Measurements from ENCODE around the gene EFR3B. TPM values are rescaled to one million over a fixed set of nuclear protein-coding genes. Genes with fewer than 3 reads are reported as not detected.
"Not testable (repeated sequence)": the region's sequence is repeated elsewhere in the genome, so short reads cannot be mapped to it uniquely, and the experiment has no call there.

EFR3B gene
- total and polyA plus RNA-seq, 9 donors: 0.36 to 4.5 (median 1.4) TPM

- Histone ChIP-seq H3K27me3 (no peaks in the 10 kb centered on the region), H3K4me3 (no peak overlapping the region), H3K27ac (no peak overlapping the region), H3K9me3 (no peaks in the 10 kb centered on the region), H3K4me1 (ENCODE audit: insufficient read depth) (no peaks in the 10 kb centered on the region), H3K36me3 (no peaks in the 10 kb centered on the region)
- no peak for DNase-seq
- intact Hi-C loops (cut with DNase I): loop anchor here in 2 of 4 donors (10.0 kb wide), 2 partner anchors 288 to 718 kb away; no protein-coding TSS in a partner anchor
- TF ChIP-seq CTCF (IDR thresholded peaks at IDR 0.05) (no peak), EP300 (IDR thresholded peaks at IDR 0.05) (no peak), POLR2A (IDR thresholded peaks at IDR 0.05) (no peak)
- 97 to 98% (median 97%) methylated on average over 3 of the region's 3 CpGs for WGBS, 3 donors
Measured at GRCh38 chr2:25122367-25122766, 80.5 kb downstream of the EFR3B start.

- intact Hi-C loops (cut with DNase I): loop anchor here in 2 of 4 donors (10.0 kb wide), 2 partner anchors 289 to 719 kb away; no protein-coding TSS in a partner anchor
- Histone ChIP-seq H3K36me3 (no peaks in the 10 kb centered on the region), H3K9me3 (no peaks in the 10 kb centered on the region), H3K4me1 (ENCODE audit: insufficient read depth) (no peaks in the 10 kb centered on the region), H3K27ac (no peak overlapping the region), H3K4me3 (no peak overlapping the region), H3K27me3 (no peaks in the 10 kb centered on the region)
- 81 to 91% (median 85%) methylated on average over 5 of the region's 5 CpGs for WGBS, 3 donors
- no peak for DNase-seq
- TF ChIP-seq EP300 (IDR thresholded peaks at IDR 0.05): no peak
- no peak for TF ChIP-seq CTCF (IDR thresholded peaks at IDR 0.05)
- no peak for TF ChIP-seq POLR2A (IDR thresholded peaks at IDR 0.05)
Measured at GRCh38 chr2:25123682-25124081, 81.8 kb downstream of the EFR3B start.

- WGBS, 3 donors: 88 to 90% (median 88%) methylated on average over 7 of the region's 7 CpGs
- no peak overlapping the region for H3K4me3 ChIP-seq
- no peaks in the 10 kb centered on the region for H3K9me3 ChIP-seq
- no peaks in the 10 kb centered on the region for H3K36me3 ChIP-seq
- DNase-seq: no peak
- TF ChIP-seq CTCF (IDR thresholded peaks at IDR 0.05) (no peak), POLR2A (IDR thresholded peaks at IDR 0.05) (no peak), EP300 (IDR thresholded peaks at IDR 0.05) (no peak)
- no peaks in the 10 kb centered on the region for H3K4me1 ChIP-seq (ENCODE audit: insufficient read depth)
- intact Hi-C loops (cut with DNase I): loop anchor here (5.0 to 10.0 kb wide), 3 partner anchors 148 to 720 kb away; no protein-coding TSS in a partner anchor
- H3K27ac ChIP-seq: no peak overlapping the region
- H3K27me3 ChIP-seq: no peaks in the 10 kb centered on the region
Measured at GRCh38 chr2:25125189-25125588, 83.3 kb downstream of the EFR3B start.

- no peak for TF ChIP-seq POLR2A (IDR thresholded peaks at IDR 0.05)
- TF ChIP-seq CTCF (IDR thresholded peaks at IDR 0.05): no peak
- no peak for DNase-seq
- no peak overlapping the region for H3K27ac ChIP-seq
- H3K4me3 ChIP-seq: no peak overlapping the region
- 88 to 92% (median 88%) methylated on average over 4 of the region's 4 CpGs for WGBS, 3 donors
- no peaks in the 10 kb centered on the region for H3K36me3 ChIP-seq
- no peaks in the 10 kb centered on the region for H3K4me1 ChIP-seq (ENCODE audit: insufficient read depth)
- intact Hi-C loops (cut with DNase I): loop anchor here (5.0 to 10.0 kb wide), 3 partner anchors 149 to 721 kb away; no protein-coding TSS in a partner anchor
- H3K27me3 ChIP-seq: no peaks in the 10 kb centered on the region
- no peaks in the 10 kb centered on the region for H3K9me3 ChIP-seq
Measured at GRCh38 chr2:25125976-25126375, 84.1 kb downstream of the EFR3B start.

- H3K27ac ChIP-seq; H3K4me3 ChIP-seq; DNase-seq; H3K4me1 ChIP-seq (ENCODE audit: insufficient read depth); H3K27me3 ChIP-seq; H3K9me3 ChIP-seq; H3K36me3 ChIP-seq: not testable (repeated sequence)
- intact Hi-C loops (cut with DNase I): loop anchor here (5.0 to 10.0 kb wide), 3 partner anchors 150 to 722 kb away; no protein-coding TSS in a partner anchor
- WGBS, 3 donors: 84 to 90% (median 84%) methylated on average over 3 of the region's 3 CpGs
Measured at GRCh38 chr2:25127071-25127470, 85.2 kb downstream of the EFR3B start.

All from ovary (tissue), 9 donors.